GM21381 (cell line): ENCODE data around the gene EYA4.

ENCODE experiments used
- ATAC-seq: cut with Tn5 transposase; IDR thresholded peaks from one replicate; pipeline ENCODE4 v1.9.1; 2021; ENCODE audit warnings: mild to moderate bottlenecking, moderate library complexity; ENCODE audit not compliant: unreplicated experiment

Gene EYA4

DNA sequence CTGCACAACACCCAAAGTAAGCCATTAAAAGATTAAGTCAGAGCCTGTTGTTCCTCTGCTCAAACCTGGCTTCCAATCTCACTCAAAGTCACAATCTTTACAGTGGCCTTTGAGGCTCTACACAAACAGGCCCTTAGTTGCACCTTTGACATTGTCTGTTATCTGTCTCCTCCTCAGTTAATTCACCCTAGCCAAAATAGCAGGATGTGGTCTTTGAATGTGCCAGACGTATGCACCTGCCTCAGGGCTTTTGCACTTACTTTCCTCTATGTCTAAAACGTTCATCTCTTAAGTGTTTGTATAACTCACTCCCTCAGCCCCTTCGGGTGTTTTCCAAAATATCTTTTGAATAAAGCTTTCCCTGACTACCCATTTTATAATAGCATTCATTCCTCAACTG lies 107.7 kb downstream of the EYA4 start:
- ATAC-seq: no peak

DNA sequence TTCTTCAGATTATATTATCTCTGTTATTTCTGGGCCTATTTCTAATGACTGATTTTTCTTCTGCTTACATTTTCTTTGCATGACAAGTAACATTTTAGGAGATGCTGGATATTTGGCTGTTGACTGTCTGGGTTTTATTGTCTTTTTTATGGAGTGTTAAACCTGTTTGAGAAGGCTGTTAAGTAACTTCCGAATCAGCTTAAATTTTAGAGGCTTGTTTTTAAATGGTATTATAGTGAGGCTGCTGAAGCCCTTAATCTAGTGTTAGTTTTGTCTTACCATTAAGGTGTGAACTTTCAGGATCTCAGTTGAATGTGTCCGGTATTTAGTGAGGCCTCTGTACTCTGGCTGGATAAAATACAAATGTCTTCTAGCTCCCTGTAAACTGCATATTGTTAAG lies 109.8 kb downstream of the EYA4 start:
- no peak for ATAC-seq

DNA sequence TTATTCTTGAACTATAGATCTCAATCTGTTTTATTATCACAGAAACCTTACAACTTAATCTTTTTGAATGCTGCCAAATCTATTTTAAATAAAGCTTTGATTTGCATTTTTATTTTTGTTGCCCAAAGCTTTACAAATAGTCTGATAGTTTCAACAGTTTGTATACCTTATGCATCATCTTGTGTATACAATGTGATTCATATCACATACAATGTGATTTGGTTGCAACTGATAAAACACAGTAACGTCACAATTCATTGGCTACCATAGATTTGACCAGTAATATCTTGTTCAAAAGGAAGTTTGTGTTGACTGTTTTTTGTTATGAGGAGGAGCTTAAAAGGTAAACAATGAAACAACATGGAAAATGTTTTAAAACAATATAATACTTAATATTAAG lies 110.9 kb downstream of the EYA4 start:
- ATAC-seq: no peak

DNA sequence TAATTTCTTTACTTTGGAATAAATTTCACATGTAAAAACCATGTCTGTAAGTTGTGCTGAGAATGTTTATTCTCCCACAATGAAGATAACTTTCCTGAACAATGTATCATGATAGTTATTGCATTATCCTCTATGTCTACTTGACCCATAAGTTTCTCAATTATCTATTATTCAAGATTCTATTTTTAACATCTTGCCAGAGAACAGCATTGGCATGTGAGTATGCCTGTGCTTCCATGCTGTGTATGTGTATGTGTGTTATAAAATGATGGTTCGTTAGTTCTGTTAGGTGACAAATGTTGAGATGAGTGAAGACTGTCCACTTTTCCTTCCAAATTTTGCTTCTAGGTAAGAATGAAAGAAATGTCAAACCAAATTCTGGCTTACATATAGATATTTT lies 111.9 kb downstream of the EYA4 start:
- no peak for ATAC-seq

DNA sequence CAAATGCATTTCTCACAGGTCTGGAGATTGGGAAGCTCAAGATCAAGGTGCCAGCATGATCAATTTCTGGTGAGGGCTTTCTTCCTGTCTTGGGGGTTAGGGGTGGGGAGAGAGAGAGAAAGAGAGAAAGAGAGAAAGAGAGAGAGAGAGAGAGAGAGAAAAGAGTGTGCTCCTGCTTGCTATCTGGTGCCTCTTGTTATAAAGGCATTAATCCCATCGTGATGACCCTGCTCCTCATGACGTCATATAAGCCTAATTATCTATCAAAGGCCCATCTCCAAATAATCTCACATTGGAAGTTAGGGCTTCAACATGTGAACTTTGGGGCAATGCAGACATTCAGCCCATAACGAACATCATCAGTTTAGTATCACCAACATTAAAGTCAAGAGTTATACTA lies 114.8 kb downstream of the EYA4 start:
- no peak for ATAC-seq

DNA sequence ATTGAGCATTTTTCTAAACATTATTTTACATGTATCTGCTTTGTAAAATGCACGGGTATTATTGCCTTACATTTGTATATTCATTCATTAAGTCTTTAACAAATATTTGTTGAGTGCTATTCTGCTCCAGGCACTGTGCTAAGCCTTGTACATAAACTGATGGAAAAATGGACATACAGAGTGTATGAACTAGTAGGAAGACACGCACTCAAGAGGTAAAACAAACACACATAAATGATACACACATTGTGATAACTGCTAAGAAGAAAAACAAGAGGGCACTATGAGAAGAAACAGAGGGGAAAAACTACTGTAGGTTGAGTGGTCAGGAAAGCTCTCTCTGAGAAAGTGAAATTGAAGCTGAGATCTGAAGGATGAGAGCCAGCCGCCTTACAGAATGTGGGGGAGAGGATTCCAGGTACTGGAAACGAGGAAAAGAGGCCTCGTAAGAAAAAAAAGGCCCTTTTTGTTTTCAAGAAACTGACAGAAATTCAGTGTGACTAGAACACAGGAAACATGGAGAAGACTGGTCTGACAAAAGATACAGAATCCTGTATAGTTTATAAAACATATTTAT lies 117.5 kb downstream of the EYA4 start:
- ATAC-seq: no peak

DNA sequence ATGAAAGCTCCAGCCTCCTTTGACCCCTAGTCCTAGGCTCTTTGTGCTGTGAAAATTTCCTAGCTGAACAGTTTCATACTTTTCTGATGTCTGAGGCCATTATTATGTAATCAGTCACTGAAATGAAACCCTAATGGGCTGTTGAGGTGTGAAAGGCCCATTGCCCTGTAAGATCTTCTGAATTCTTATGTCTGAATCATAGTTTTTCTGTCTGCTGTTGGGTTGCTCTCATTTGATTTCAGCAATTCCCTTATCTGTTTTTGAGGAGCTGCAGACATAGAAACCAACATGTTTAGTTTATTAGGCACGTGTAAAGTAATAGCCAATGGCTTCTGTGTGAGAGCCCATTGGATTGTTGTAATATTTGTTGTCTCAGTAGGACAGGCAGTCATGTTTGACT lies 118.1 kb downstream of the EYA4 start:
- ATAC-seq: no peak

DNA sequence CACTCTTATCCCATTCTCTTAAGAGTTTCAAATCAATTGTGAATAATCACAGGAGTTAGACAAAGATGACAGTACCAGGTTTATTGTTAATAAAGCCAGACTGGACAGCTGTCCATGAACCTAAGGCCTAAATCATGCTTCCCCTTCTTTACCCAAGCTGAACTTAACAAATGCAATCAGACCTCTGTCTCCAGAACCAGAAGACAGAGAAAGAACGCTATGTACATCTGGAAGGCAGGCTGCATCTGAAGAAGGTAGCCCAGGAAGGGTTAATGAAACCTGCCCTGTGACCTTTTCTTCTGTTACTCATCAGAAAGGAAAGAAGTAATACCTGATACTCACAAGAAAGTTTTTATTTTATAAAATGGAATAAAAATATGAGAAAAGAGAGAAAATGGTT lies 118.6 kb downstream of the EYA4 start:
- ATAC-seq: no peak

DNA sequence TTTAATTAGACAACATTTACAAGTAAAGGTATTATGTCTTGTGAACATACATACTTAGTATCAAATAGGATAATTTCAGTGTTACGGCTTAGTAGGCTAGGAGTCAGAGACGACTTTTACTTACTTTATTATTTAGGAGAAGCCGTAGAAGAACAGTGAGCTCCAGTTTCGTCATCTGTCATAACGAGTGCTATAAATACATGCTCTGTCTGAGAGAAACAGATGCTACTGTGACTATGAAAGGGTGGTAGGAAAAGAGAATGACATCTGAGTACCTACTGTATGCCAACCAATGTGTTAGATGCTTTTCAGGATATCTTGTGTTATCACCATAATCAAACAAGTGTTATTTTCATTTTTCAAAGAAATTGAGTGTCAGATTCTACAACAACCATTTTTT lies 119.0 kb downstream of the EYA4 start:
- no peak for ATAC-seq

DNA sequence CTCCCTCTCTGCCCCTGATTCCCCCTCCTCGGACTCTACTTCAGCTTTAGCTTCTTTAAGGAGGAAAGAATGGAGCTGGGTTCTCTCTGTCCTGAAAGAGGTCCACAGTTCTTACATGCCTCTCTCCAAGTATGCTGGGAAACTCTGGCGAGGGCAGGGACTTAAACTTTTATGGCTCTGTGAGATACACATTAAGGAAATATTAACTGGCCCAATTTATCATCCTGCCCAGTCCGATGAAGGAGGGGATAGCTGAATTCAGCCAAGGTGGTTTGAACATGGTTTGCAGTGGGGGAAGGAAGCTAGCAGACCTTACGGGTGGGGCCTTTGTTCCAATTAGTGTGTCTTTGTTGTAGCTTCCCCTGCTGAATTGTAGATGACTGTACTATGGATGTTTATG lies 121.7 kb downstream of the EYA4 start:
- ATAC-seq: no peak

DNA sequence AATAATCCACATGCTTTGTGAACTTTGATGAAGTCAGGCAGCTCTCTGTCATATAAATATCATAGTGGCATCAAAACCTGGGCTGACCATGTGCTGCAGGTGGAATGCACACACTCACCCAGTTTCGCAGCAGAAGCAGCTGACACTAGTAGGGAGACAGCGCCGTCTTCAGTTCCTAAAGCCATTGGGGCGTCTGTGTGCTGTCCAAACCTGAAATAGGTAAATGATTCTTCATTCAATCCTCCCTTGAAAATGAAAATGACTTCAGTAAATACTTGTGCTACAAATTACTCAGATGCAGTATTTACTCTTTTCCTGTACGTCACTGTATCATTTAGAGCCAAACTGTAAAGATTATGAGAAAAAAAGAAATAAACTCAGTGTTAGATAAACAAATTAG lies 127.5 kb downstream of the EYA4 start:
- no peak for ATAC-seq

DNA sequence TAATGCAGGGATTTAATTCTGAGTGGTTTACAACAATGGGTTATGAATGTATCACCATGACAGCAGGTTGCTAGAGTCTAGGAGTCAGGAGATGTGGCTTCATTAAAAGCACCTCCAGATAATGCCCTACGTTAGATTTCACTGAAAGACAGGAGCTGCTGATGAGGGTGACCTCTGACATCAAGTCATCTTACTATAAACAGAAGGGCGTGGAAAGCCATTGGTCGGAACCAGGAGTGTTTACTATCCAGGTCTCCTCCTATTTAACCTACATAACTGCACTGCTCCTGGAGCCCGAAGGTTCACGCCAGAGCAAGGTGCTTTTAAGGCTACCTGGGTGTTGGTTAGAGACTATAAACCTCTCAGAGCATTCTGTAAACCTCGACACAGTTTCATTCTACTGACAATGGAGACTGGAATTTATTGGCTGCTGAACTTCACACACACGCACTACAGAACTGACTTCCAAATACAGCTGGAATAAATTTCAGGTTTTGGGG lies 128.7 kb downstream of the EYA4 start:
- ATAC-seq: no peak

DNA sequence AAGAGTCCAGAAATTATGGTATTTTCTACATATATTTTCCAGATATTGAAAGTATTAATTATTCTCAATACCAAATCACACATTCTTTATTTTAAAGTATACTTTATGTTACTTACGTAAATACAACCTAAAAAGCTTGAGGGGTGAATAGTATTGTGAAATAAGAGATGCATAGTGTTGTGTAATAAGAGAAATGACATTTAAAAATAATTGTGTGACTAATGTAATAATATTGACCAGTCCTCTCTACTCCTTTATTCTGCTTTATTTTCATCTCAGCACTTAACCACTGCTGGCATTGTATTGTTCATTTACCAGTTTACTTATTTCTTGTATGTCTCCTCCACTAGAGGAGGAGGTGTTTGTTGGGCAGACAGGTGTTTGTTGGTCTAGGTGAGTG lies 135.6 kb downstream of the EYA4 start:
- no peak for ATAC-seq

DNA sequence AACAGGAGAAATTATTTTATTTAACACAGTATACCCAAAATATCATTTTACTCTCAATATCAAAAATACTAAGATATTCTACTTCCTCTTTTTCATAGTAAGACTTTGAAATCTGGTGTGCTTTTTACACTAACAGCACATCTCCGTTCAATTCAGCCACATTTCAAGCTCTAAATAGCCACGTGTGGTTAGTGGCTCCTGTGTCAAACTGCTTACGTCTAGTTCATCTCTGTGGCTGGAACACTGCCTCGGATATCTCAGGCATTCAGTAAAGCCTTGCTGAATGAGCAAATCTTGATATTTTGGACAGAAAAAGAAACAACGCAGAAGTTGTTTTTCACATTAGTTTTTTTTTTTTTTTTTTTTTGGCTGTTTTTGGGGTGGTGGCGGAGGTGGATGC lies 136.1 kb downstream of the EYA4 start:
- ATAC-seq: no peak

DNA sequence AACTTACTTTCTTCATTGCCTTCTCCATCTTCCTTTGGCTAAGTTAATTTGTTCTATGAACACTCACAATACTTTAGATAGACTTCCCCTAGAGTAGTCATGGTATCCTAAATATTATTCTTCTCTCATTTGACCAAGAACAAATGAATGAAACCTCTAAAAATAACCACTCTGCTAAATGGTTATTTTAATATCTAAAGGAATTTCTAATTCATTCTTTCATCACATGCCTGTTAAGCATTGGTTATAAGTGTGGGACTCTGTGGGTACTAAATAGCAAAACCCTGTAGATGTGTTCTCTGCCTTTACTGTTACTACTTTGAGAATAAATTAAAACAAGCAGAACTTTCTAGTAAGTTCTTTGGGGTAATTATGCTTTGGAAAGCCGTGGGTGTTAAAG lies 138.9 kb downstream of the EYA4 start:
- no peak for ATAC-seq

DNA sequence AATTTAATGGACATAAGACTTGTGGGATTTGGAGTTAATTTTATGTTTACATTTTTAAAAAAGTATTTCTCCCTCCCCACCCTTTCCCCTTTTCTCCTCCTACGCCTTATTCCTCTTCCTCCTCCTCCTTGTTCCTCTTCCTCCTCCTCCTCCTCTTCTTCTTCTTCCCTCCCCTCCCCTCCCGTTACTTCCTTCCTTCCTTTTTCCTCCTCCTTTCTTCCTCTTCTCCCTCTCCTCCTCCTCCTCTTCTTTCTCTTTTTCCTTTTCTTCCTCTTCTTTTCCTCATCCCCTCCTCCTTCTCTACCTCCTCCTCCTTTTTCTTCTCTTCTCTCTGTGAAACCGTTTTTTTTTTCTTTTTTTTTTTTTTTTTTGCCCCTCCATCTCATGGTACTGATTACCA lies 139.6 kb downstream of the EYA4 start:
- ATAC-seq: no peak

DNA sequence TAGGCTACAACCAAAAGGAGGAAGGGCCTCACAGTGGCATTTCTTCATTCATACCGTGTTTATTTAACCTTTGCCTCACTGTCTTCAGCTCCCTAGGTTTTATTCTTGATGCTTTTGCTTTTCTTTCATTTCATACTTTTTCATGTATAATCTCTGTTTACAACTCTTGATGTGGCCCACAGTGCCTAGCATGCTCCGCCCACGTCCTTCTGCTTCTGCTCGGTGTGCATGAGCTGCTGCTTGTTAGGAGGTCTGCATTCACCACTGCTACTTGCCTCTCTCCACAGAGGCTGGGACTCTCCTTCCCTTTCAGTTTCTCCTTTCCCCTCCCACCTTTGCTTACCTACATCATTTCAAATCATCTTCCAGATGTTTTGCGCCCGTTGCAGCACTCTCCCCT lies 147.6 kb downstream of the EYA4 start:
- no peak for ATAC-seq

DNA sequence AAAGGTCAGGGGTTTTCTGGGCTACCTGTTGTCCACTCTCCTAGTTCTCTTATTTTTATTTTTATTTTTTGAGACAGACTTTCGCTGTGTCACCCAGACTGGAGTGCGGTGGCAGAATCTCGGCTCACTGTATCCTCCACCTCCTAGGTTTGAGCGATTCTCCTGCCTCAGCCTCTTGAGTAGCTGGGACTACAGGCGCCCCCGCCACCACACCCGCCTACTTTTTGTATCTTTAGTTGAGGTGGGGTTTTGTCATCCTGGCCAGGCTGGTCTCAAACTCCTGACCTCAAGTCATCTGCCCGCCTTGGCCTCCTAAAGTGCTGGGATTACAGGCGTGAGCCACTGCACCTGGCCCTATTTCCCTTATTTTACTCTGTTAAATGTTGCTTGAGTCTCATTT lies 149.0 kb downstream of the EYA4 start:
- ATAC-seq: no peak

DNA sequence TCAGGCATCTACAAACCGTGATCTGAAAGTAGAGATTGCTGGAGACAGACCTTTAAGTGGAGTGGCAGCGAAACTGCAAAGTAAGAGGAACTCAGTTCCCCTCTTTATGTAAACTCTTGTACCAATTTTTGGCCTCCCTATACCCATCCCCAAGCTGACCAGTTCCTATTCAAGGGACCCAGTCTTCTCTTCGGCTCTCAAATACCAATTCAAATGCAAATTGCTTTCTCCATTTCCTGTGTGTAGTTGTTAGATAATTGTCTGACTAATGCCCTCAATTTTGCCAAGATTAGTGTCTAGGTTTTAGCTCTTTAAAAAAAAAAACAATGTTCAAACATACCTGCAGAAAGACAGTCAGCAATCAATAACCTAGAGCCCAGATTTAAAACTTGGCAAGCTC lies 150.9 kb downstream of the EYA4 start:
- no peak for ATAC-seq

DNA sequence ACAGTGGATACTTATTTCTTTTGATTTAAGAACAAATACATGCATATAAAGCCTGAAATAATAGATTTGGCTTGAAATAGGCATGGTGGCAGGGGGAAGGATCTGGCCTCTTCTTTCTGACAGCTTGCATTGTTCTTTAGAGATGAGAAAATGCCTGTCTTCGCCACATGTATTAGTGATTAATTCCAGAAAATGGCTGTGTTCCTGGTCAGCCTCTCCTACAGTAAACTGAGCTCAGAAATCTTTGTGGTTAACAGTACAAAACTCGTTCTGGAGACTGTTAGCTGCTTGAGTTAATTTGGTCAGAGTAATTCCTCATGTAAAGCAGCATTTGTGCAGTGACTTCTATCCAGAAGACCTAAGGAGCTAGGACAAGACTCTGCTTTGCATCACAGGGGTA lies 151.5 kb downstream of the EYA4 start:
- ATAC-seq: no peak

DNA sequence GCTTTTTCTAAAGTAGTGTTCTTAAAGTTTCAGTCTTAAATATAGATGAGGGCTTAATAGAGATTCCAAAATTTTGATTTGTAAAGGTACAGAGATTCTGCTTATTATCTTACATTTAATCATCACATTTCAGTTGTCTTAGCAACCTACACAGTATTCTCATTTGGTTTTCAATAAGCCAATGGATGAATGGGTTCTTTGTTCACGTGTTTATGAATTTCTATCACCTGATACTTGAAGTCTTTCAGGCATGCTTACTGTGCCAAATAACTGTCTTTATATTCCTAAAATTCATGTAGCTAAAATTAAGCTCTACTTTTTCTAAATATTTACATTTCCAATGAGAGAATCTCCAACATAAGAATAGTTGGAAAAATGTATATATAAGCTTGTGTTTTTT lies 152.7 kb downstream of the EYA4 start:
- ATAC-seq: no peak

DNA sequence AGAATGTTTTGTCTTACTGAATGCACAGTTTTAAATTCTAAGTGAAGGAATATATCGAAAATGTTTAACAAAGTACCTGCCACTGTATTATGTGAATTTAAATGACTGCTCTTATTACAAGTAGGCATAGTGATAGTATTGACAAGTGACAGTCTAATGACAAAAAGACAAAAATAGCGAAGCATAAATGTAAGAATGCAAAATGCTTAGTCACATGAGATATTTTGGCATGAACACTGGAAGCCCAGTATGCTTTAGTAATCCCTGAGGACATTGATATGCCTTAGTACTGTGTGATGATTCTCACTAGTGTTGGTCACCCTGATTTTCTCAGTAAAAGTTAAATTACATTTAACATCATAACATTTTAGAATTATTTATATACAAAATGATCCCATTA lies 153.5 kb downstream of the EYA4 start:
- no peak for ATAC-seq

DNA sequence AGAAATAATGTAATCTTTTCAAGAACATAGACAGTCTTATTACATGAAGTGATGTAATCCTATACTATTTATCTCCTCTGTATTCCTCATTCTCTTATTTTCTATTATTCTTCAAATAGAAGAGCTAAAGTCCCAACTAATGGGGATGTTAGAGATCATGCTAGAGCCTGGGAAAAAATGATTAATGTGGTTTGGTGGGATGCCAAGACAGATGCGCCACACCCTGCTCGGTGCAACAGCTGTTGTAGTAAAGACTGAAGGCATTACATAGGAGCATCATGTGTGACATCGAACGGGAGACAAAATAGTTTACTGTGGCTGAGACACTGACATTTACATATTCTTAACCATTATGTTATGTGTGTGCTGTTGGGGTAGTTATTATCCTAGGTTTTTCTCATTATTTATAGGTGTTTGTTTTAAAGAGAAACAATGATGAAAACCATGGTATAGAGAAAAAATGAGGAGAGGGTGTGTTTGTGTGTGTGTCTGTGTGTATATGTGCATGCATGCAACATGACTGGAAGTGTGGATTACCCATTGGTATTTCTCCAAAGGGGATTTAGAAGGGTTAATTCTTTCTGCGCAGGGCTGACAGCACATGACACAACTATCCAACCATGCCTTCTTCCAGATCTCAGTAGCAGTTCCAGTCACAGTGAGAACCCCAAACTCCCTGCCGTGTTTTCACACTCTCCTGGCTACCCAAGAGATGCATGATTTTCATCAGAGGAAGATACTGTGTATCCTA lies 155.3 kb downstream of the EYA4 start:
- ATAC-seq: no peak
